Airway epithelial cell (primary cell): Measurements from ENCODE around the gene SLC25A20. TPM values are rescaled to one million over a fixed set of nuclear protein-coding genes. Genes with fewer than 3 reads are reported as not detected.

Experiments
- total RNA-seq: library from RNA; depleted of rRNA; stranded (reverse); fragments of >200 nt; gene quantifications from 2 replicates; pipeline ENCODE4 v1.2.3, GENCODE V29; 2015

Gene SLC25A20
- total RNA-seq, result 9.5 and 11.5 TPM in 2 replicates

GRCh38 chr3:48898383-48899234 is at the start of gene SLC25A20:
SLC25A20 (minus strand) TSS chr3:48898882; CDS start chr3:48898794, 88 bp downstream.

GRCh38 chr3:48918388-48919214 is 19.9 kb upstream of the SLC25A20 start, which contains the start of gene ARIH2:
ARIH2 (plus strand) TSS chr3:48918842; CDS start chr3:48927559, 8,717 bp downstream.

GRCh38 chr3:48847504-48848423 is 50.9 kb downstream of the SLC25A20 start, which contains the start of gene PRKAR2A:
PRKAR2A (minus strand) TSS chr3:48847874; CDS start chr3:48847596, 278 bp downstream.

Other genes with a start within 250 kb of the SLC25A20 start
- gene CELSR3, start 236.0 kb downstream of the SLC25A20 start, total RNA-seq, result 0.60 and 1.1 TPM in 2 replicates
- gene NCKIPSD, start 213.0 kb downstream of the SLC25A20 start, total RNA-seq, result 25.2 and 34.8 TPM in 2 replicates
- gene IP6K2, start 181.7 kb downstream of the SLC25A20 start, total RNA-seq, result 86.9 and 103 TPM in 2 replicates
- 35.0 and 41.8 TPM in 2 replicates for gene PRKAR2A, start 51.0 kb downstream of the SLC25A20 start, total RNA-seq
- 47.5 and 55.1 TPM in 2 replicates for gene ARIH2, start 20.0 kb upstream of the SLC25A20 start, total RNA-seq
- 13.9 and 15.2 TPM in 2 replicates for gene P4HTM, start 91.4 kb upstream of the SLC25A20 start, total RNA-seq
- 64.4 and 65.5 TPM in 2 replicates for gene WDR6, start 108.5 kb upstream of the SLC25A20 start, total RNA-seq
- 34.7 and 45.6 TPM in 2 replicates for gene DALRD3, start 119.7 kb upstream of the SLC25A20 start, total RNA-seq
- gene NDUFAF3, start 123.2 kb upstream of the SLC25A20 start, total RNA-seq, result 92.2 and 212 TPM in 2 replicates
- 290 and 302 TPM in 2 replicates for gene IMPDH2, start 130.5 kb upstream of the SLC25A20 start, total RNA-seq
- 47.2 and 67.1 TPM in 2 replicates for gene QRICH1, start 195.2 kb upstream of the SLC25A20 start, total RNA-seq
- 269 and 298 TPM in 2 replicates for gene QARS1, start 205.9 kb upstream of the SLC25A20 start, total RNA-seq
- gene USP19, start 221.9 kb upstream of the SLC25A20 start, total RNA-seq, result 41.0 and 42.1 TPM in 2 replicates
- 112 and 135 TPM in 2 replicates for gene LAMB2, start 234.2 kb upstream of the SLC25A20 start, total RNA-seq